Cardiac muscle cell (in vitro differentiated cells and primary cell): ENCODE measurements around the gene HSF4. TPM values are rescaled to one million over a fixed set of nuclear protein-coding genes. Genes with fewer than 3 reads are reported as not detected.

ENCODE experiments used
- DNase-seq, 2 donors: peaks; one replicate each; pipeline versions ENCODE4 v3.0.0 to v3.0.0-alpha.2; 2010 to 2017; ENCODE audit warnings: low read depth in 1 of 2, low spot score in 1 of 2
- H3K27ac ChIP-seq: fragments of 200-600 bp; sonication (generic); 2 replicates; pipeline ENCODE4 v1.5.1; 2016
- H3K27me3 ChIP-seq: fragments of 200-600 bp; sonication (generic); 2 replicates; pipeline ENCODE4 v1.6.0; 2016; ENCODE audit warnings: control low read depth
- H3K36me3 ChIP-seq: fragments of 200-600 bp; sonication (generic); 2 replicates; pipeline ENCODE4 v1.5.1; 2016; ENCODE audit warnings: control low read depth
- H3K4me1 ChIP-seq: fragments of 200-600 bp; sonication (generic); 2 replicates; pipeline ENCODE4 v1.8.1; 2017; ENCODE audit warnings: low read depth, mild to moderate bottlenecking, mixed run types
- H3K4me3 ChIP-seq: fragments of 200-600 bp; sonication (generic); 2 replicates; pipeline ENCODE4 v1.5.1; 2016; ENCODE audit warnings: mild to moderate bottlenecking
- H3K9me3 ChIP-seq: fragments of 200-600 bp; sonication (generic); 2 replicates; pipeline ENCODE4 v1.5.1; 2017; ENCODE audit warnings: low read depth, mild to moderate bottlenecking, control low read depth
- CTCF ChIP-seq: IDR thresholded peaks from 2 replicates; pipeline ENCODE4 v1.5.1; 2012; ENCODE audit warnings: low read depth, mild to moderate bottlenecking, low read length
- polyA plus RNA-seq: library from polyadenylated mRNA; unstranded; fragments of >200 nt; fragmentation: Nextera tagmentation; extraction: Ambion mirVana; gene quantifications from 2 replicates; pipeline ENCODE4 v1.2.1, GENCODE V29; 2016
- total RNA-seq: library from RNA; depleted of rRNA; stranded (reverse); fragments of >200 nt; gene quantifications from 2 replicates; pipeline ENCODE4 v1.2.3, GENCODE V29; 2016

Gene HSF4
- total and polyA plus RNA-seq, 2 experiments from 2014 or later, result 1.7 to 7.9 TPM

- Histone ChIP-seq H3K27ac (no peak overlapping the region), H3K27me3 (peaks cover 97% of the 10 kb centered on the region), H3K9me3 (no peaks in the 10 kb centered on the region), H3K4me1 (peaks cover 6% of the 10 kb centered on the region), H3K4me3 (peak overlapping the region; percentile 33), H3K36me3 (no peaks in the 10 kb centered on the region)
- peak in 1 of 2 donors; percentile 34 for DNase-seq
- TF ChIP-seq CTCF, result no peak
These were observed 1.9 kb upstream of the HSF4 start for GRCh38 chr16:67162506-67163163.

GRCh38 chr16:67163164-67163998 is 1.2 kb upstream of the HSF4 start:
- H3K4me3 ChIP-seq, result peak overlapping the region; percentile 33

GRCh38 chr16:67163999-67164558 is 466 bp upstream of the HSF4 start:
- no peak for TF ChIP-seq CTCF
- Histone ChIP-seq H3K27me3 (peaks cover 97% of the 10 kb centered on the region), H3K4me1 (peaks cover 6% of the 10 kb centered on the region), H3K27ac (no peak overlapping the region), H3K4me3 (peak overlapping the region; percentile 33), H3K9me3 (no peaks in the 10 kb centered on the region), H3K36me3 (no peaks in the 10 kb centered on the region)
- DNase-seq, result no peak

More at GRCh38 chr16:67163164-67163998, 1.2 kb upstream of the HSF4 start:
- Histone ChIP-seq H3K27ac (no peak overlapping the region), H3K9me3 (no peaks in the 10 kb centered on the region), H3K36me3 (no peaks in the 10 kb centered on the region), H3K27me3 (peaks cover 97% of the 10 kb centered on the region), H3K4me1 (peaks cover 6% of the 10 kb centered on the region)
- no peak for TF ChIP-seq CTCF
- DNase-seq, result peak; percentile 56 to 58

GRCh38 chr16:67165121-67166078 is 855 bp downstream of the HSF4 start:
- no peak overlapping the region for H3K4me3 ChIP-seq
- H3K4me1 ChIP-seq, result peaks cover 16% of the 10 kb centered on the region
- DNase-seq, result peak; percentile 32 to 42
- no peak overlapping the region for H3K27ac ChIP-seq
- peaks cover 88% of the 10 kb centered on the region for H3K27me3 ChIP-seq
- H3K9me3 ChIP-seq, result no peaks in the 10 kb centered on the region
- no peaks in the 10 kb centered on the region for H3K36me3 ChIP-seq
- TF ChIP-seq CTCF, result no peak

- Histone ChIP-seq H3K4me3 (no peak overlapping the region), H3K4me1 (peaks cover 19% of the 10 kb centered on the region), H3K9me3 (no peaks in the 10 kb centered on the region), H3K27me3 (peaks cover 82% of the 10 kb centered on the region), H3K27ac (no peak overlapping the region), H3K36me3 (no peaks in the 10 kb centered on the region)
- DNase-seq, result no peak
- no peak for TF ChIP-seq CTCF
These were observed 1.6 kb downstream of the HSF4 start for GRCh38 chr16:67166110-67166547.
